ENCODE data around the gene GSPT1.

The GSPT1 gene

DNA sequence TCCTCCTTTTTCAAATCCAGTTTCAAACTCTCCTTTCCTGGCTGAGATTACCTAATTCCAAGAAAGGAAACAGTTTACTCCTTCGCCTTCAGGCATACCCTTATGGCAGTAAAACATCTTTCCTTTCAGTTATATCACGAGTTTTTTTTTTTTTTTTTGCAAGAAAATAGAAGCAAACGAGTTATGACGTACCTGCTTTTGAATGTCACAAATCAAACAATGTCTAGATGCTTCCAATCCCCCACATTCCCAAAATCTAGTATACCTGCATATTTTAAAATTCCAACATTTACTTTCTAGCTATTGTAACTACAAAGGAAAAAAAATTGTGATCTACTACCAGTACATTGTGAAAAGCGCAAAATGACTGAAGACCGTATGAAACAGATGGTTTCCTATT is 28.9 kb downstream of the GSPT1 start:
- Histone ChIP-seq H3K36me3 (peaks cover 85% of the 10 kb centered on the region), H3K27ac (no peak overlapping the region)

DNA sequence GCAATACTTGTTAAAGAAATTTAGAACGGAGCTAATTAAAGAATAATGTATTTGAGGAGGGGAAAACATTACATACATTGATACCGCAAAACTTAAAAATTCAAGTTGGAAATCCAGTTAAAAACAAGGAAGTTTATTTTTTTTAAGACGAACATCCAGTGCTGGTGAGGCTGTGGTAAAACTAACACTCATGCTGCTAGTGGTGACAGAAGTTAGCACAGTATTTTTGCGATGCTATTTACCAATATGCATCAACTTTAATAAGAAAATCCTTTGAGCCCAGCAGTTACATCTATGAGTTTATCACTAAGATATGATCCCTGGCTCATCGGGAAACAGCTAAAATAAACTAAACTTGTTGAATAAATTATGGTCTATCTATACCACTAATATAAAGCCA is 31.7 kb downstream of the GSPT1 start:
- TF ChIP-seq, protein P1, sequence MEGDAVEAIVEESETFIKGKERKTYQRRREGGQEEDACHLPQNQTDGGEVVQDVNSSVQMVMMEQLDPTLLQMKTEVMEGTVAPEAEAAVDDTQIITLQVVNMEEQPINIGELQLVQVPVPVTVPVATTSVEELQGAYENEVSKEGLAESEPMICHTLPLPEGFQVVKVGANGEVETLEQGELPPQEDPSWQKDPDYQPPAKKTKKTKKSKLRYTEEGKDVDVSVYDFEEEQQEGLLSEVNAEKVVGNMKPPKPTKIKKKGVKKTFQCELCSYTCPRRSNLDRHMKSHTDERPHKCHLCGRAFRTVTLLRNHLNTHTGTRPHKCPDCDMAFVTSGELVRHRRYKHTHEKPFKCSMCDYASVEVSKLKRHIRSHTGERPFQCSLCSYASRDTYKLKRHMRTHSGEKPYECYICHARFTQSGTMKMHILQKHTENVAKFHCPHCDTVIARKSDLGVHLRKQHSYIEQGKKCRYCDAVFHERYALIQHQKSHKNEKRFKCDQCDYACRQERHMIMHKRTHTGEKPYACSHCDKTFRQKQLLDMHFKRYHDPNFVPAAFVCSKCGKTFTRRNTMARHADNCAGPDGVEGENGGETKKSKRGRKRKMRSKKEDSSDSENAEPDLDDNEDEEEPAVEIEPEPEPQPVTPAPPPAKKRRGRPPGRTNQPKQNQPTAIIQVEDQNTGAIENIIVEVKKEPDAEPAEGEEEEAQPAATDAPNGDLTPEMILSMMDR (IDR thresholded peaks at IDR 0.05; ENCODE audit: low read depth, low read length) = no peak
- H3K36me3 ChIP-seq = peaks cover 87% of the 10 kb centered on the region
- no peaks in the 10 kb centered on the region for H3K9me3 ChIP-seq (ENCODE audit: severe bottlenecking)
- H3K4me3 ChIP-seq (ENCODE audit: low read depth, low read length) = no peak overlapping the region
- no peaks in the 10 kb centered on the region for H3K27me3 ChIP-seq (ENCODE audit: insufficient read depth, low read depth, severe bottlenecking)
- no peak for DNase-seq
- no peak overlapping the region for H3K27ac ChIP-seq

More for the DNA sequence above, 28.9 kb downstream of the GSPT1 start:
- no peaks in the 10 kb centered on the region for H3K27me3 ChIP-seq (ENCODE audit: insufficient read depth, low read depth, severe bottlenecking)
- H3K4me3 ChIP-seq (ENCODE audit: low read depth, low read length) = no peak overlapping the region
- TF ChIP-seq, protein P1 (IDR thresholded peaks at IDR 0.05; ENCODE audit: low read depth, low read length) = no peak
- H3K9me3 ChIP-seq (ENCODE audit: severe bottlenecking) = no peaks in the 10 kb centered on the region
- no peak for DNase-seq

DNA sequence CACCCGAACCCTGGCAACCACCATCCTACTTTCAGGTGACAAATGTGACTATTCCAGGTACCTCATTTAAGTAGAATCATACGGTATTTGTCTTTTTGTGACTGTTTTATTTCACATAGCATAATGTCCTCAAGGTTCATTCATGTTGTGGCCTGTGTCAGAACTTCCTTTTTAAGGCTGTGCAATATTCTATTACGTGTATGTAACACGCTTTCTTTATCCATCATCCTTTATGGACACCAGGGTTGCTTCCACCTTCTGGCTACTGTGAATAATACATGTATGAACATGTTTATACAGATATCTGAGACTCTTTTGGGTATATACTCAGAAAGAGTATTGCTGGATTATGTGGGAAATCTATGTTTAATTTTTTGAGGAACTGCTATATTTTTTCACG is 35.7 kb downstream of the GSPT1 start:
- peaks cover 87% of the 10 kb centered on the region for H3K36me3 ChIP-seq

DNA sequence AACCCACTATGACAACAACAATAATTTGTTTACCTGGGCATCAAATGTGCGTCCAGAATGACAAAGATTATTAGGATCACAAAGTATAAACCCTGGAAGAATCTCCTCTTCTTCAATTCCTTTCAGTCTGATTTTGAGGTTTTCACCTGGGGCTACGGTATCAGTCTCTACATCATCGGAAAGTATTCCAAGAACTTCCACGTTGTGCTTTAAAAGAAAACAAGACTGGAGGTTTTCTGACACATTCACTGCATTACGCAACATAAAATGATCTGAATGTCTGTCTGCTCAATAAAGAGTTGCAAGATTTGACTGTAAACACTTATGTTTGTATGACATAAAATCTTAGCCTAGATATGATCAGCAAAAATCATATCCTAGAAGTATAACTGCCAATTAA is 38.4 kb downstream of the GSPT1 start:
- no peaks in the 10 kb centered on the region for H3K27me3 ChIP-seq (ENCODE audit: insufficient read depth, low read depth, severe bottlenecking)
- no peak overlapping the region for H3K27ac ChIP-seq
- TF ChIP-seq, protein P1 (IDR thresholded peaks at IDR 0.05; ENCODE audit: low read depth, low read length) = no peak
- H3K9me3 ChIP-seq (ENCODE audit: severe bottlenecking) = no peaks in the 10 kb centered on the region
- H3K36me3 ChIP-seq = peaks cover 87% of the 10 kb centered on the region
- H3K4me3 ChIP-seq (ENCODE audit: low read depth, low read length) = no peak overlapping the region
- no peak for DNase-seq

More for the DNA sequence above, 35.7 kb downstream of the GSPT1 start:
- Histone ChIP-seq H3K27ac (no peak overlapping the region), H3K27me3 (ENCODE audit: insufficient read depth, low read depth, severe bottlenecking) (no peaks in the 10 kb centered on the region), H3K4me3 (ENCODE audit: low read depth, low read length) (no peak overlapping the region), H3K9me3 (ENCODE audit: severe bottlenecking) (no peaks in the 10 kb centered on the region)
- DNase-seq = no peak
- TF ChIP-seq, protein P1 (IDR thresholded peaks at IDR 0.05; ENCODE audit: low read depth, low read length) = no peak

DNA sequence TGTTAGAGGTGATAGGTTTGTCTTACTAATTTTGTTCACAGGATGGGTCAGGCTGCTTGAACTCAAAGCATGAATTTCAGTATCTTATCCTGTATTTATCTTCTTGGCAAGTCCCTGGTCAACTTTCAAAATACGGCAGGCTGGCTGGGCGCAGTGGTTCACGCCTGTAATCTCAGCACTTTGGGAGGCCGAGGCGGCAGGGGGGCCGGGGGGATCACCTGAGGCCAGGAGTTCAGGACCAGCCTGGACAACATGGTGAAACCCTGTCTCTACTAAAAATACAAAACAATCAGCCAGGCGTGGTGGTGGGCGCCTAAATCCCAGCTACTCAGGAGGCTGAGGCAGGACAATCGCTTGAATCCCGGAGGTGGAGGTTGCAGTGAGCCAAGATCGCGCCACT is 39.5 kb downstream of the GSPT1 start:
- H3K27ac ChIP-seq = no peak overlapping the region
- TF ChIP-seq, protein P1 (IDR thresholded peaks at IDR 0.05; ENCODE audit: low read depth, low read length) = no peak
- peaks cover 82% of the 10 kb centered on the region for H3K36me3 ChIP-seq
- DNase-seq = no peak
- H3K9me3 ChIP-seq (ENCODE audit: severe bottlenecking) = no peaks in the 10 kb centered on the region
- H3K4me3 ChIP-seq (ENCODE audit: low read depth, low read length) = no peak overlapping the region
- no peaks in the 10 kb centered on the region for H3K27me3 ChIP-seq (ENCODE audit: insufficient read depth, low read depth, severe bottlenecking)

DNA sequence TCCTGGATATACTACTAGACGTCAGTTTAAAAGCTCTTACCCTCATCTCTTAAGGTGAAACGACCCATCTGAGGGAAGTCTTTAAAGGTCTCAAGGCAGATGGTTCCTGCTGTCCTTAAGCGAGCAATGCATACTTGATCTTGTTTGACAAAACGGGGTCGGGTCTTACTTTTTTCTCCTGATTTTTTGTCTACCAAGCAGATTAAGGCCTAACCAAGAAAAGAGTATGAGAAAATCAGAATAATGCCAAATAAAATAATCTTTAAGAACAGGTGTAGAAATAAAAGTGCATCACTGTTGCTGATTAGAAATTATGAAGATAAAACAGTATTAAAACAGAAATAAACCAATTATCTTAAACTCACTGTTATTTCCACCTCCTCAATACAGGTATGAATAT is 40.0 kb downstream of the GSPT1 start:
- peaks cover 76% of the 10 kb centered on the region for H3K36me3 ChIP-seq
- H3K9me3 ChIP-seq (ENCODE audit: severe bottlenecking) = no peaks in the 10 kb centered on the region
- no peak for DNase-seq
- TF ChIP-seq, protein P1 (IDR thresholded peaks at IDR 0.05; ENCODE audit: low read depth, low read length) = no peak
- no peak overlapping the region for H3K27ac ChIP-seq
- H3K4me3 ChIP-seq (ENCODE audit: low read depth, low read length) = no peak overlapping the region
- no peaks in the 10 kb centered on the region for H3K27me3 ChIP-seq (ENCODE audit: insufficient read depth, low read depth, severe bottlenecking)

Measured in WERI-Rb-1 (cell line).